KOPT-K1 (cell line): ENCODE results near the gene HSPA9.

Experiments
- H3K27ac ChIP-seq: fragments of 200-600 bp; sonication (generic); 2 replicates; pipeline ENCODE4 v1.5.1; 2016; ENCODE audit warnings: antibody characterized with exemption, mild to moderate bottlenecking, low read depth, low read length; ENCODE audit not compliant: poor library complexity, severe bottlenecking
- H3K36me3 ChIP-seq: fragments of 200-600 bp; sonication (generic); 2 replicates; pipeline ENCODE4 v1.5.1; 2017; ENCODE audit warnings: antibody characterized with exemption, mild to moderate bottlenecking, low read length, moderate library complexity; ENCODE audit not compliant: insufficient read depth
- H3K9me3 ChIP-seq: fragments of 200-600 bp; sonication (generic); 2 replicates; pipeline ENCODE4 v1.5.1; 2017; ENCODE audit warnings: antibody characterized with exemption, low read length, mild to moderate bottlenecking; ENCODE audit not compliant: insufficient read depth, poor library complexity, severe bottlenecking

Gene HSPA9

DNA sequence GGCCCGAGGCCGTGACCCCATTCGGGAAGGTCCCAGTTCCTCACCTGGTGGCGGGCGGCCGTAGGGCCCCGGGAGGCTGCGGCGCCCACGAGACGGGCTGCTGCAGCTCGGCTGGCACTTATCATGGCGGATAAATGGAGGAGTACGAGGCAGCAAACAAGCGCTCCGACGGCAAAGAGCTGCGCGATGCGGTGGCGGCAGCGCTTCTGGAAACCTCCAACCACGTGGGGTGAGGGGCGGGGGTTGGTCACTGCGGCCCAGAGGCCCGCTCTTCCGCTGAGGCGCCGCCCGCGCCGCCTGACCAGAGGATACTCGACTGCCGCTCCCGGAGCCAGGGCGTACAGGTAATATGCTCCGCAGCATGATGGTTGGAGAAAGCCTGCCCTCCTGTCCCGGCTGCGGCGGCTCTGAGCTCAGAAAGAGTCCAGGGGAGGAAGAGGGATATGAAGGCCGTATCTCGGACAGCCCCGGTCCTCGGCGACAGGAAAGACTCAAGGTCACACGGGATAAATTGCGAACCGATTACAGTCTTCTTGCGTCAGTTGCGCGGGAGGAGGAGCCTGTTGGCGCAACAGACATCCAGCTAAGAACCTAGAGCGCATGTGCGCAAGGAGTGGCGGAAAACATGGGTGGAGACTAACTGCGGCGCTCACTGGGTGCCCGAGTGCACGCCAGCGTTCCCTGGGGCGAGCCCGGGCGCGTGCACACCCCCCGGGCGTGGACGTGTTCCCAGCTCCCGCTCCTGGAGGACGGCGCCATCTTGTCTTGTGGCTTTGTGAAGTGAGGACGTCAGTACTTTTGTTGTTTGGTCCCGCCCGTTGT lies at the start of gene HSPA9:
Gene HSPA9 (minus strand): TSS at position 208 of the 822 bp plus-strand sequence. CDS start 83 bp downstream, at position 125.
- Histone ChIP-seq H3K36me3 (peaks cover 35% of the 10 kb centered on the region), H3K27ac (peak within 1 kb of the TSS; percentile 99), H3K9me3 (no peaks in the 10 kb centered on the region)

DNA sequence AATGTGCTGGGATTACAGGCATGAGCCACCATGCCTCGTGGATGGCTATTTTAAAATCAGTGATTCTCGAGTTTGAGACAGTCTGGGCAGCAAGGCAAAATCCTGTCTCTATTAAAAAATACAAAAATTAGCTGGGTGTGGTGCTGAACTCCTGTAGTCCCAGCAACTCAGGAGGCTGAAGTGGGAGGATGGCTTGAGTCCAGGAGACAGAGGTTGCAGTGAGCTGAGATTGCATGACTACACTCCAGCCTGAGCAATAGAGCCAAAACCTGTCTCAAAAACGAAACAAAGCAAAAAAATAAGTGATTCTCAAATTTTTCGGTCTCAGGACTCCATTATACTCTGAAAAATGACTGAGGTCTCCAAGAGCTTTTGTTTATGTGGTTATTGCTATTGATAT lies 47.9 kb upstream of the HSPA9 start:
- Histone ChIP-seq H3K9me3 (no peaks in the 10 kb centered on the region), H3K27ac (no peak overlapping the region), H3K36me3 (no peaks in the 10 kb centered on the region)

DNA sequence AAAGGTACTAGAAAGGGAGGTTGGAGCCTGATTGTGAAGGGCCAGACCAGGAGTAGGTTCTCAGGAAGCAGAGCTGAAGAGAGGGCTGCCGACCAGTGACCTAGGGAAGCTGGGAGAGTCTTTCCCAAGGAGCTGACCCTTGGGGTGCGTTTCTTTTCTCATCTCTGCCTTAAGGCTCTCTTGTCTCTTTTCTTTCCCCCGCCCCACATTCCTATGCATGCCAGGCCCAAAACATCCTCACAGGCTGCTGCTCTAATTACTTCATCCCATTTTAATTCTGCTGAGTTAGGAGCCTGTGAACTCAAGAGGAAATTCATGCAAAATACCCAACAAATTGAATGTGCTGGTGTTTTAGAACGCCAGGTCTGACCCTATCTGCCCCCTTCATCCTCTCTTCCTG lies 46.9 kb upstream of the HSPA9 start:
- no peaks in the 10 kb centered on the region for H3K9me3 ChIP-seq
- no peaks in the 10 kb centered on the region for H3K36me3 ChIP-seq

DNA sequence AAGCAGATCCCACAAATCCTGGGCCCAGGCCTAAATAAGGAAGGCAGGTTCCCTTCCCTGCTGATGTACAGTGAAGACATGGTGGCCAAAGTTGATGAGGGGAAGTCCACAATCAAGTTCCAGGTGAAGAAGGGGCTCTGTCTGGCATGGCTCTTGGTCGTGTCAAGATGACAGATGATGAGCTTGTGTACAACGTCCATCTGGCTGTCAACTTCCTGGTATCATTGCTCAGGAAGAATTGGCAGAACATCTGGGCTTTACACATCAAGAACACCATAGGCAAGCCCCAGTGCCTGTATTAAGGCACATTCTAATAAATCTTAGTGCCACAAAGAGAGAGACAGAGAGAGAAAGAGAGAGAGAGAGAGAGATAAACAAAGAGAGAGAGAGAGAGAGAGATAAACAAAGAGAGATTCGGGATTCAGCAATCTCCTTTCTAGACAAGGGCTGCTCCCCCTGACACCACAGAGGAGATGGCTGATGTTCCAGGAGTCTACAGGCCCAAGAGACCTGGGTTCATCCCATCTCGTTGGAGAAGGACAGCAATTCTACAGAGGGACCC lies 45.5 kb upstream of the HSPA9 start:
- H3K27ac ChIP-seq, result no peak overlapping the region
- no peaks in the 10 kb centered on the region for H3K9me3 ChIP-seq
- H3K36me3 ChIP-seq, result no peaks in the 10 kb centered on the region

More for the DNA sequence above, 46.9 kb upstream of the HSPA9 start:
- no peak overlapping the region for H3K27ac ChIP-seq

DNA sequence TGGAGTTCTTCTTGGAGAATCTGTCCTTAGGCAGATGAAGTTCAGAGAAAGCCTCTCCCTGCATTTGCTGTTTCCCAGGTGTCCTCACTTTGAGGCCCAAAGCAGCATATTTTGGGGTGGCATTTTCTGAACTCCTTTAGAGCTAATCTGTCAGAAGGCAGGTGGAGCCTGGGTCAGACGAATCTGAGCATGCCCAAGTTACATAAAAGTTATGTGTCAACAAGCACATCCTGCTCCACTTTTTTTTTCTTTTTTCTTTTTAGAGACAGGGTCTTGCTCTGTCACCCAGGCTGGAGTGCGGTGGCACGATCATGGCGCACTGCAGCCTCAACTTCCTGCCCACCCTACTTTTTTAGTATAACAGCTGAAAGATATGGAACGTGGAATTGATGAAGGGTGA lies 41.3 kb upstream of the HSPA9 start:
- no peak overlapping the region for H3K27ac ChIP-seq
- no peaks in the 10 kb centered on the region for H3K9me3 ChIP-seq
- no peaks in the 10 kb centered on the region for H3K36me3 ChIP-seq

DNA sequence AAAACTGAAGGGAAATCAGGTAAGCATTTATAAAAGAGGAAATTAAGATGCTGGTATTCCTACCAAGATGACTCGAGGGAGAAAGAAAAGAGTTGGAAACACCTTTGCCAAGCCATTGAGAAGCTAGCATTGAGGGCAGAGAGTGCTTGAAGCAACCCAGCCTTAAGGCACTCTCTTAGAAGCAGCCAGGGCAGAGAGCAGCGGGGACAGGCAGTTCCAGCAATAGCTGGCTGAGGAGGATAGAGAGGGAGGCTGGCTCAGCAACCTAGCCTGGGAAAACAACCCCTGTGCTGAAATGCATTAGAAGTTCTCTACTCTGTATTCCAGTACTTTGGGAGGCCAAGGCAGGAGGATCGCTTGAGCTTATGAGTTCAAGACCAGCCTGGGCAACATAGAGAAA lies 40.3 kb upstream of the HSPA9 start:
- Histone ChIP-seq H3K9me3 (no peaks in the 10 kb centered on the region), H3K36me3 (no peaks in the 10 kb centered on the region), H3K27ac (no peak overlapping the region)

DNA sequence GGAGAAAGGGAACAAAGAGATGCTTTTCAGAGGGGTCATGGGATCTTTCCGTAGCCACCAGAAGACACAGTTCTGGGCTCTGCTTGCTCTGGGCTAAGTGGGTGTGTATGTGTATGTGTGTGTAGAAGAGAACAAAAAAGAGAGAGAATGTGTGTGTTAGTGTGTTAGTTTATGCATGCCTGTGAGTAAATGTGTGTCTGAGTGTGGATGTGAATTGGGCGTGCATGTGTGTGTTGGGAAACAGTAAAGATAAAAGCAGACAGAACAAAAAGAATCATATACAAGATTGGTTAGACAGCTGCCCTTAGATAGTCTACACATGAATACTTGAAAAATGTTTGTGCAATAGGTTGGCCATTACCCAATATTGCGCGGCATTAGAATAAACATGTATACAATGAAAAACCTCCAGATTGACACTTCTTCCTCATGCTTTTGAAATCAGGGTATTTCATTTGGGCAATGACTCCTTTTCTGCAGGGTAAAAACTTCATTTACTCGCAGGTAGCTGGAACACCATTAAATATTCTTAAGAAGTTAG lies 36.5 kb upstream of the HSPA9 start:
- Histone ChIP-seq H3K9me3 (no peaks in the 10 kb centered on the region), H3K27ac (no peak overlapping the region), H3K36me3 (no peaks in the 10 kb centered on the region)

DNA sequence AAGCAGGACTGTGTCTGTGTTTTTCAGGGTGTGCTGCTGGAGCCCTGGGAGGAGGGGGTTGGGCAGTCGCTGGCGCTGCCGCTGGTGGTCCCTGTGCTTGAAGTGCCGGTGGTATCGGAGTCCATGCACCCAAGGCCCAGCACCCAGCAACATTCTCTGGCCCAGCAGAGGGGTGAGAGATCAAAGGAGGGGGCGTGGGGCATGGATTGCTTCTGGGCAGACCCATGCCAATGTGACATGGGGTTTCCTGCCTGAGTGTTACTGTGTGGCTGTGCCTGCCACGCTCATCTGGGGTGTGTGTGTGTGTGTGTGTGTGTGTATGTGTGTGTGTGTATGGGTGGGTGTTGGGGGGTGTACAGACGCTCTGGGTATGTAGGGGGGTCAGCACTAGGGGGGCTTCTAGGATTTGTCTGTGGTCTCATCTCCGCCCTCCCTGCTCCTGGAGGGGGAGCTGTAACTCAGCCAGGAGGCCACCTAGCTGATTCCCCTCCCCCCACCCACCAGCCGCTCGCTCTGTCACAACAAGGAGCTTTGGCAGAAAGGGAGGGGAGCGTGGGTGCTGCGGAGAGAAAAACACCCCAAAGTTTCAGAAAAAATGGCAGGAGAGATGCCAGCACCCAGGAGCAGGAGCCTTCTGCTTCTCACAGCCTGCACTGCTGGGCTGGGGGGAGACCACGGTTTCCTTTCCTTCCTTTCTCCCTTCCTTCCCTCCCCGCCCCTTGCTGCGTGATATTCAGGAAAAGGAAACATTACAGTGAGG lies 35.9 kb upstream of the HSPA9 start:
- H3K27ac ChIP-seq, result no peak overlapping the region
- H3K9me3 ChIP-seq, result no peaks in the 10 kb centered on the region
- H3K36me3 ChIP-seq, result no peaks in the 10 kb centered on the region

DNA sequence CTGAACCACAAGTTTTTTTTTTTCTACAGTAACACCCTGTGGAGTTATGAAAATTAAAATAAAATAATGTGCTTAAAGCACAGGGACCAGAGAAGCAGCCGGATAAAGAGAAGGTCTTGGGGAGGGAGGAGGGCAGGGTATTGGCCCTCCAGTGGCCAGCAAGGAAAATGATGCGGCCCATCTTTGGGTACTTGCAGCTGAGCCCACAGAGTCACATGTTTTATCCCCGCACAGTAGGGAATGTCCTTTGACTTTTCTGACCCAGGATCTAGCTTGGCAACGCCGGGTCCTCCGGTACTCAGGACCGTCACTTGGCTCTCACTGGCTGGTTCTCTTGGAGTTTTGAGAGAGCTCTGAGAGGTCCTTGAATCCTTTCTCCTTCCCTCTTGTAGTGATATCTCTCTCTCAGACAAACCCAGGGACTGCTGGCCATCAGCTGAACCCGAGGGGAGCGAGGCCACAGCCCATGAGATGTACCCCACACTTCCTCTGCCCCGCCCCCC lies 35.3 kb upstream of the HSPA9 start:
- Histone ChIP-seq H3K9me3 (no peaks in the 10 kb centered on the region), H3K27ac (no peak overlapping the region), H3K36me3 (no peaks in the 10 kb centered on the region)

DNA sequence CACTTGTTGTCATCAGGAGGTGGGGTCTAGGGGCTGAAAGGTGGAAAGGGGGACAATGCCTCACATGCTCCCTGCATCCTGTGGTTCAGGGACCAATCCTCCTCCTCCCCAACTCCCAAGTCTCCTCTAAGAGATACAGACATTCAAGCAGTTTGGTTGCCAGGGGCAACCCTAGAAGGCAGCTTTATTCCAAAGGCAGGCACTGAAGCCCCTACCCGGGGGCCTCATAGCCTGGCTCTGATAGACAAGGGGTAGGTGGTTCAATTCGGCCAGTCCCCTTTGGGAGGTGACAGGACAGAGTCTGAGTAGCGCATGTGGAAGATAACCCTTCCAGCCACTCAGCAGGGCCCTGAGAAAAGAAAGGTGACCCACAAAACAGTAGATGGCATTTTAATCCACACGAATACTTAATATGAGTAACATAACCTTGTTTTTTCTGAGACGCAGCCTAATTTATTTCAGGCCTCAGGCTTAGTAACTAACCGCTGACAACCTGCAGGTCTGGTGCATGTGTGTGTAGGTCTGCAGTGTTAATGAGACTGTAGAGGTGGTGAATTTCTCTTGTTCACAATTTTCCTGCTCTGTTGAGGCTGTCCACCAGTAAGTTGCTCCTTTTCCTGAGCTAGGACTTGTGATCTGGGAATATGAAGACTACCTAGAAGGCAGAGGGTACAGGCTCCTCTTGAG lies 31.3 kb upstream of the HSPA9 start:
- Histone ChIP-seq H3K27ac (no peak overlapping the region), H3K9me3 (no peaks in the 10 kb centered on the region), H3K36me3 (no peaks in the 10 kb centered on the region)

DNA sequence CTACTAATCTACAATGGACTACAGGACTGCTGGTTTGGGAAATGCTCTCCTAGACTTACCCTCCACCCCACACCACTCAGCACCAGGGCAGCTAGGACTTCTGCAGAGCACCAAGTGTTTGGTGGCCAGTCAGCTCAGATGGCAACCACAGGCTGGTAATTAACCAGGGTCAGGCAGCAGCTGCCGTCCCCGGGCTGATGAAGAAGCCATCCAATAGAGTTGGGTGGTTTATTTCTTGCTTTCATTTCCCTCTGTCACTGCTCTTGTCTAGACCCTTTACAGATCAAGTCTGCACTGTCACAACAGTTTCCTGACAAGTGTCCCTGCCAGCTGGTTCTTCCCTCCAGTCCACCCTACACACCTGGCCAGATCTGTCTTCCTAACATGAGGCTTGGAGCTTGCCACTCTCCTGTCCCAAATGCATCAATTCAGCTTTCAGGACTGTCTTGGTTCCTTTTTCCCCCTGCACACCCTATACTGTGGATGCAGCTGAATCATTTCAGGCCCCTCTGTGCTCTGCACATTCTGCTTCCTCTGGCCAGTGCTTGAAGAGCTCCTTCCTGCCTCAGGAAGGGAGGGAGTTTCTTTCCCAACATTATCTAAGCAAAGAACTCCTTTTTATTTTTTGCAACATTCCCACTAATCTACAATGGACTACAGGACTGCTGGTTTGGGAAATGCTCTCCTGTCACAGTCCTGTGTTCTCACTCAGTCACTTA lies 30.2 kb upstream of the HSPA9 start:
- Histone ChIP-seq H3K27ac (no peak overlapping the region), H3K9me3 (no peaks in the 10 kb centered on the region), H3K36me3 (no peaks in the 10 kb centered on the region)

DNA sequence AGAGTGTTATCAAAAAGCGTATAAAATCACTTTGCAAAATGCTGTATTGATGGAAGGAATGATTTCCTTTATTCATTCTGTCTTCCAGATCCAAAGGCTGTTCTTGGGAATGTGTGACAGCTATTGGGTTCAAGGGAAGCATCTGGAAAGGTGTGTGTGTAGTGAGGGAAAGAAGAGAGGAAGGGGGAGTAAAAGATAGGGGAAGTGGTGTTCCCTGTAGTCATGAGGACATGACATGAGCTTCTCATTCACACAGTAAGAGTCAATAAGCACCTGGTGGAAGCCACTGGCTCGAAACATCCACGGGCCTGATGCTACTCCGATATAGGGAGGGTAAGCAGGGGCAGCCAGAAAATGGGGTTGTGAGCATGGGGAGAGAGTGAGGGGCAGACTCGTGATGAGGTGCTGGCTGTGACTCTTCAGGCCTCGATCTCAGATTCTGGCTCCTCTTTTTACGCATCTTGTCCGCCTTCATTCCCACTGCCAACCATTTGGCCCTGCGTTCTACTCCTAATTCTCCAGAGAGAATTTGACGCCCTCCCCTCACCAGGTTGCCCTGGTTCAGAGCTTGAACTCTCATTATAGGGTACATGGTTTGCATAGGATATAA lies 29.1 kb upstream of the HSPA9 start:
- no peaks in the 10 kb centered on the region for H3K9me3 ChIP-seq
- H3K36me3 ChIP-seq, result no peaks in the 10 kb centered on the region
- H3K27ac ChIP-seq, result no peak overlapping the region

DNA sequence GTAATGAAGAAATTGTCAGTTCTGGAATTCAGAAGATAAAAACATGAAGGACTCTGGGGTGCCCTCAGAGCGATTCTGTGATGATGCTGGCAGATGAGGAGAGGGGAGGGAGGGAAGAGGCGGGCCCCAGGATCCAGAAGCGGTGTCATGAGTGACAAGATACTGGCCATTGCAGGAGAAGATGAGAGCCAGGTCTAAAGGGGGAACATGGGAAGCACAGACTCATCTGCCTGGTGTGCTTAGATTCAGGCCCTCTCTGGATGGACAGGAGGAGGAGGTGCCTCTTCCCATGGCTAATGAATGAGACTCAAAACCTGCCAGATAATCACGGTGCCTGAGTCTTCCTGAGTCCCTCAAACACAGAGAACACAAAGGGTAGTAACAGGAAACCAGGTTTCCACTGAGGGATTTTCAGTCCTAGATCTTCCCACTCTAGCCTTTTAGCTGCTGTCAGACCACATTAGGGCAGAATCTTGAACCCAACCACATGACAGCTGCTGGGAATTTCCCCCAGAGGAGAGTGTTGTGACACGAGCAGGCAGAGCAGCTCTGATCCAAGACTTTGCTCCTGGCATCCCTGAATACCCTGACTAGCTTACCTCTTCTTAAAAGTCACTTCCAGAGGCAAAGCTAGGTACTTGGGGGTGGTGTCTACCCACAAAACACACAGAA lies 28.2 kb upstream of the HSPA9 start:
- no peak overlapping the region for H3K27ac ChIP-seq
- no peaks in the 10 kb centered on the region for H3K9me3 ChIP-seq
- H3K36me3 ChIP-seq, result no peaks in the 10 kb centered on the region
